Esophagus muscularis mucosa (tissue), 3 donors: ENCODE data around the gene CCR8.

ENCODE experiments used
- POLR2A ChIP-seq: fragments of 450-650 bp; IDR thresholded peaks from one replicate; pipeline ENCODE4 v1.6.1; 2017; ENCODE audit warnings: antibody characterized with exemption, moderate library complexity, mild to moderate bottlenecking, low read depth
- POLR2AphosphoS5 ChIP-seq, 2 donors: sonication (generic); formaldehyde crosslinking; IDR thresholded peaks; one replicate each; pipeline ENCODE4 v1.6.1; 2017; ENCODE audit warnings: antibody characterized with exemption in 2 of 2
- TF ChIP-seq, protein P1 (sequence below), 3 experiments: fragments of 200-600 bp in 2 of 3; fragments of 450-650 bp in 1 of 3; sonication (generic) in 2 of 3; IDR thresholded peaks; one replicate each; pipeline ENCODE4 v1.5.1; 2017 to 2019; ENCODE audit warnings: antibody characterized with exemption in 3 of 3, mild to moderate bottlenecking in 2 of 3, moderate library complexity in 1 of 3

GRCh38 chr3:39294446-39295183 is 34.9 kb upstream of the CCR8 start:
- TF ChIP-seq POLR2AphosphoS5 (IDR thresholded peaks at IDR 0.05) = no peak
- TF ChIP-seq, protein P1, sequence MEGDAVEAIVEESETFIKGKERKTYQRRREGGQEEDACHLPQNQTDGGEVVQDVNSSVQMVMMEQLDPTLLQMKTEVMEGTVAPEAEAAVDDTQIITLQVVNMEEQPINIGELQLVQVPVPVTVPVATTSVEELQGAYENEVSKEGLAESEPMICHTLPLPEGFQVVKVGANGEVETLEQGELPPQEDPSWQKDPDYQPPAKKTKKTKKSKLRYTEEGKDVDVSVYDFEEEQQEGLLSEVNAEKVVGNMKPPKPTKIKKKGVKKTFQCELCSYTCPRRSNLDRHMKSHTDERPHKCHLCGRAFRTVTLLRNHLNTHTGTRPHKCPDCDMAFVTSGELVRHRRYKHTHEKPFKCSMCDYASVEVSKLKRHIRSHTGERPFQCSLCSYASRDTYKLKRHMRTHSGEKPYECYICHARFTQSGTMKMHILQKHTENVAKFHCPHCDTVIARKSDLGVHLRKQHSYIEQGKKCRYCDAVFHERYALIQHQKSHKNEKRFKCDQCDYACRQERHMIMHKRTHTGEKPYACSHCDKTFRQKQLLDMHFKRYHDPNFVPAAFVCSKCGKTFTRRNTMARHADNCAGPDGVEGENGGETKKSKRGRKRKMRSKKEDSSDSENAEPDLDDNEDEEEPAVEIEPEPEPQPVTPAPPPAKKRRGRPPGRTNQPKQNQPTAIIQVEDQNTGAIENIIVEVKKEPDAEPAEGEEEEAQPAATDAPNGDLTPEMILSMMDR (IDR thresholded peaks at IDR 0.05) = no peak
- no peak for TF ChIP-seq POLR2A
